ENCODE data around the gene SPHK2.

SPHK2 gene

GRCh38 chr19:48638831-48639381 lies 19.6 kb downstream of the SPHK2 start:
- H3K4me3 ChIP-seq (replicated peaks; ENCODE audit: insufficient read depth, low read length) = peak overlapping the region; percentile 87
- H3K27ac ChIP-seq (replicated peaks) = peak overlapping the region; percentile 96
- DNase-seq (ENCODE audit: low read depth in 1 of 2, low spot score in 1 of 2) = no peak
- TF ChIP-seq POLR2AphosphoS5 (IDR thresholded peaks at IDR 0.05; ENCODE audit: low read depth) = no peak
- no peak for TF ChIP-seq GABPA (IDR thresholded peaks at IDR 0.05; ENCODE audit: low read depth)
- no peak for TF ChIP-seq SPI1 (IDR thresholded peaks at IDR 0.05; ENCODE audit: borderline replicate concordance, low read depth)
- TF ChIP-seq REST (IDR thresholded peaks at IDR 0.05; ENCODE audit: insufficient replicate concordance, low read depth) = no peak
- no peak for TF ChIP-seq CTCF (IDR thresholded peaks at IDR 0.05; ENCODE audit: insufficient read depth, low read length)
- no peaks in the 10 kb centered on the region for H3K27me3 ChIP-seq (ENCODE audit: insufficient read depth, poor library complexity, severe bottlenecking)

GRCh38 chr19:48639483-48640375 lies 20.4 kb downstream of the SPHK2 start:
- DNase-seq (ENCODE audit: low read depth in 1 of 2, low spot score in 1 of 2) = no peak
- Histone ChIP-seq H3K27ac (replicated peaks) (no peak overlapping the region), H3K27me3 (ENCODE audit: insufficient read depth, poor library complexity, severe bottlenecking) (no peaks in the 10 kb centered on the region), H3K4me3 (replicated peaks; ENCODE audit: insufficient read depth, low read length) (no peak overlapping the region)
- no peak for TF ChIP-seq REST (IDR thresholded peaks at IDR 0.05; ENCODE audit: insufficient replicate concordance, low read depth)
- TF ChIP-seq CTCF (IDR thresholded peaks at IDR 0.05; ENCODE audit: insufficient read depth, low read length) = no peak
- no peak for TF ChIP-seq POLR2AphosphoS5 (IDR thresholded peaks at IDR 0.05; ENCODE audit: low read depth)

- DNase-seq (ENCODE audit: low read depth in 1 of 2, low spot score in 1 of 2) = no peak
- no peaks in the 10 kb centered on the region for H3K27me3 ChIP-seq (ENCODE audit: insufficient read depth, poor library complexity, severe bottlenecking)
Observed at GRCh38 chr19:48641850-48642249, 22.5 kb downstream of the SPHK2 start.

More at GRCh38 chr19:48641850-48642249, 22.5 kb downstream of the SPHK2 start:
- Histone ChIP-seq H3K4me3 (replicated peaks; ENCODE audit: insufficient read depth, low read length) (no peak overlapping the region), H3K27ac (replicated peaks) (no peak overlapping the region)
- TF ChIP-seq GABPA (IDR thresholded peaks at IDR 0.05; ENCODE audit: low read depth) (no peak), SPI1 (IDR thresholded peaks at IDR 0.05; ENCODE audit: borderline replicate concordance, low read depth) (no peak), POLR2AphosphoS5 (IDR thresholded peaks at IDR 0.05; ENCODE audit: low read depth) (no peak), REST (IDR thresholded peaks at IDR 0.05; ENCODE audit: insufficient replicate concordance, low read depth) (no peak), CTCF (IDR thresholded peaks at IDR 0.05; ENCODE audit: insufficient read depth, low read length) (no peak)
